ENCODE data around the gene L3MBTL4. TPM values are rescaled to one million over a fixed set of nuclear protein-coding genes. Genes with fewer than 3 reads are reported as not detected.

The L3MBTL4 gene
- total RNA-seq, 3 donors from 2014 or later: 7.8 to 23.0 (median 19.7) TPM

GRCh38 chr18:6013171-6013810 lies 401.4 kb downstream of the L3MBTL4 start:
- intact Hi-C loops (cut with DNase I; ENCODE audit: low total_unique reads): no loop called here
- DNase-seq (ENCODE audit: low spot score in 2 of 2): no peak
- no peak overlapping the region for H3K4me3 ChIP-seq
- H3K4me1 ChIP-seq: no peaks in the 10 kb centered on the region
- no peak overlapping the region for H3K27ac ChIP-seq
- H3K36me3 ChIP-seq: no peaks in the 10 kb centered on the region
- TF ChIP-seq CTCF (IDR thresholded peaks at IDR 0.05) (no peak), POLR2A (IDR thresholded peaks at IDR 0.05) (no peak), POLR2AphosphoS5 (IDR thresholded peaks at IDR 0.05) (no peak)
- H3K27me3 ChIP-seq: no peaks in the 10 kb centered on the region
- H3K9me3 ChIP-seq: no peaks in the 10 kb centered on the region

GRCh38 chr18:6010921-6011320 lies 403.8 kb downstream of the L3MBTL4 start:
- H3K27me3 ChIP-seq: no peaks in the 10 kb centered on the region
- no peaks in the 10 kb centered on the region for H3K4me1 ChIP-seq
- no peaks in the 10 kb centered on the region for H3K36me3 ChIP-seq
- intact Hi-C loops (cut with DNase I; ENCODE audit: low total_unique reads): no loop called here
- H3K27ac ChIP-seq: no peak overlapping the region
- H3K4me3 ChIP-seq: no peak overlapping the region
- H3K9me3 ChIP-seq: no peaks in the 10 kb centered on the region
- no peak for TF ChIP-seq POLR2AphosphoS5 (IDR thresholded peaks at IDR 0.05)
- TF ChIP-seq CTCF (IDR thresholded peaks at IDR 0.05): no peak
- no peak for DNase-seq (ENCODE audit: low spot score in 2 of 2)

- H3K36me3 ChIP-seq: no peaks in the 10 kb centered on the region
Measured at GRCh38 chr18:6010284-6010683, 404.4 kb downstream of the L3MBTL4 start.

GRCh38 chr18:6009756-6010155 lies 405.0 kb downstream of the L3MBTL4 start:
- no peaks in the 10 kb centered on the region for H3K9me3 ChIP-seq
- intact Hi-C loops (cut with DNase I; ENCODE audit: low total_unique reads): no loop called here
- DNase-seq (ENCODE audit: low spot score in 2 of 2): no peak
- no peak overlapping the region for H3K4me3 ChIP-seq
- H3K4me1 ChIP-seq: no peaks in the 10 kb centered on the region
- H3K27ac ChIP-seq: no peak overlapping the region
- H3K27me3 ChIP-seq: no peaks in the 10 kb centered on the region
- no peaks in the 10 kb centered on the region for H3K36me3 ChIP-seq
- TF ChIP-seq POLR2A (IDR thresholded peaks at IDR 0.05) (no peak), CTCF (IDR thresholded peaks at IDR 0.05) (no peak), POLR2AphosphoS5 (IDR thresholded peaks at IDR 0.05) (no peak)

More at GRCh38 chr18:6010284-6010683, 404.4 kb downstream of the L3MBTL4 start:
- Histone ChIP-seq H3K4me1 (no peaks in the 10 kb centered on the region), H3K9me3 (no peaks in the 10 kb centered on the region), H3K4me3 (no peak overlapping the region), H3K27ac (no peak overlapping the region), H3K27me3 (no peaks in the 10 kb centered on the region)
- DNase-seq (ENCODE audit: low spot score in 2 of 2): no peak
- no peak for TF ChIP-seq CTCF (IDR thresholded peaks at IDR 0.05)
- TF ChIP-seq POLR2AphosphoS5 (IDR thresholded peaks at IDR 0.05): no peak
- TF ChIP-seq POLR2A (IDR thresholded peaks at IDR 0.05): no peak
- intact Hi-C loops (cut with DNase I; ENCODE audit: low total_unique reads): no loop called here

- Histone ChIP-seq H3K4me3 (no peak overlapping the region), H3K9me3 (no peaks in the 10 kb centered on the region), H3K4me1 (no peaks in the 10 kb centered on the region), H3K27me3 (no peaks in the 10 kb centered on the region), H3K36me3 (no peaks in the 10 kb centered on the region), H3K27ac (no peak overlapping the region)
- DNase-seq (ENCODE audit: low spot score in 2 of 2): no peak
- intact Hi-C loops (cut with DNase I; ENCODE audit: low total_unique reads): no loop called here
- TF ChIP-seq POLR2AphosphoS5 (IDR thresholded peaks at IDR 0.05) (no peak), POLR2A (IDR thresholded peaks at IDR 0.05) (no peak), CTCF (IDR thresholded peaks at IDR 0.05) (no peak)
Measured at GRCh38 chr18:6004683-6005082, 410.0 kb downstream of the L3MBTL4 start.
